IPS-20b (cell line): ENCODE data around the gene PXDN.

Source experiments
- H3K27ac ChIP-seq: one replicate; pipeline ENCODE4 v1.5.1; 2013; ENCODE audit warnings: low read length
- H3K27me3 ChIP-seq: 2 replicates; pipeline ENCODE4 v1.6.1; 2013; ENCODE audit warnings: mild to moderate bottlenecking, low read length, inconsistent platforms; ENCODE audit not compliant: insufficient read depth
- H3K36me3 ChIP-seq: 2 replicates; pipeline ENCODE4 v1.6.1; 2013; ENCODE audit warnings: low read depth, mild to moderate bottlenecking, inconsistent platforms, low read length, moderate library complexity; ENCODE audit not compliant: insufficient read depth
- H3K4me1 ChIP-seq: 2 replicates; pipeline ENCODE4 v1.6.1; 2013; ENCODE audit warnings: mild to moderate bottlenecking, control low read depth, inconsistent platforms, low read length, moderate library complexity; ENCODE audit not compliant: insufficient read depth
- H3K4me3 ChIP-seq: 2 replicates; pipeline ENCODE4 v1.5.1; 2013; ENCODE audit warnings: mild to moderate bottlenecking, low read length, inconsistent platforms
- H3K9ac ChIP-seq: 2 replicates; pipeline ENCODE4 v1.6.1; 2013; ENCODE audit warnings: low read depth, mild to moderate bottlenecking, inconsistent platforms, low read length, moderate library complexity
- H3K9me3 ChIP-seq: 2 replicates; pipeline ENCODE4 v1.6.1; 2013; ENCODE audit warnings: mild to moderate bottlenecking, low read depth, low read length, inconsistent platforms; ENCODE audit not compliant: insufficient read depth

Gene PXDN

GRCh38 chr2:1698188-1698945, 45.9 kb downstream of the PXDN start:
- 0 out of 2 replicates have a peak overlapping the region, but pooled peaks have one; percentile 4 for H3K9ac ChIP-seq
- no peak overlapping the region for H3K4me3 ChIP-seq
- H3K36me3 ChIP-seq = no peaks in the 10 kb centered on the region
- H3K9me3 ChIP-seq = no peaks in the 10 kb centered on the region
- H3K4me1 ChIP-seq = peaks cover 8% of the 10 kb centered on the region
- H3K27me3 ChIP-seq = no peaks in the 10 kb centered on the region
- no peak overlapping the region for H3K27ac ChIP-seq

GRCh38 chr2:1697601-1698000, 46.7 kb downstream of the PXDN start:
- Histone ChIP-seq H3K36me3 (peaks cover 5% of the 10 kb centered on the region; the same call in 1 of the 2 replicates), H3K4me1 (peaks cover 8% of the 10 kb centered on the region), H3K27me3 (no peaks in the 10 kb centered on the region), H3K27ac (no peak overlapping the region), H3K9me3 (no peaks in the 10 kb centered on the region), H3K9ac (no peak overlapping the region), H3K4me3 (no peak overlapping the region)

- H3K36me3 ChIP-seq = peaks cover 16% of the 10 kb centered on the region; the same call in 1 of the 2 replicates
- no peak overlapping the region for H3K4me3 ChIP-seq
- H3K4me1 ChIP-seq = no peaks in the 10 kb centered on the region; the same call in none of the 2 replicates
- H3K27me3 ChIP-seq = no peaks in the 10 kb centered on the region
- no peak overlapping the region for H3K27ac ChIP-seq
- no peaks in the 10 kb centered on the region for H3K9me3 ChIP-seq
- H3K9ac ChIP-seq = no peak overlapping the region
Measured at GRCh38 chr2:1696472-1696871, 47.8 kb downstream of the PXDN start.

GRCh38 chr2:1694371-1695271, 49.7 kb downstream of the PXDN start:
- Histone ChIP-seq H3K36me3 (peaks cover 34% of the 10 kb centered on the region; the same call in 1 of the 2 replicates), H3K9ac (no peak overlapping the region), H3K4me1 (no peaks in the 10 kb centered on the region; the same call in none of the 2 replicates), H3K4me3 (no peak overlapping the region), H3K27me3 (no peaks in the 10 kb centered on the region), H3K27ac (no peak overlapping the region), H3K9me3 (no peaks in the 10 kb centered on the region)

- H3K4me3 ChIP-seq = no peak overlapping the region
- no peaks in the 10 kb centered on the region; the same call in none of the 2 replicates for H3K4me1 ChIP-seq
- no peak overlapping the region for H3K27ac ChIP-seq
- H3K36me3 ChIP-seq = peaks cover 43% of the 10 kb centered on the region; the same call in 1 of the 2 replicates
- H3K9me3 ChIP-seq = no peaks in the 10 kb centered on the region
- no peaks in the 10 kb centered on the region for H3K27me3 ChIP-seq
- H3K9ac ChIP-seq = no peak overlapping the region
Measured at GRCh38 chr2:1693723-1694122, 50.6 kb downstream of the PXDN start.

- Histone ChIP-seq H3K4me1 (peaks cover 2% of the 10 kb centered on the region; the same call in 1 of the 2 replicates), H3K4me3 (no peak overlapping the region), H3K9me3 (no peaks in the 10 kb centered on the region), H3K9ac (no peak overlapping the region), H3K36me3 (peaks cover 57% of the 10 kb centered on the region; the same call in 1 of the 2 replicates), H3K27ac (no peak overlapping the region), H3K27me3 (no peaks in the 10 kb centered on the region)
Measured at GRCh38 chr2:1692342-1692741, 52.0 kb downstream of the PXDN start.

- Histone ChIP-seq H3K4me3 (no peak overlapping the region), H3K9ac (no peak overlapping the region), H3K27me3 (no peaks in the 10 kb centered on the region), H3K27ac (no peak overlapping the region), H3K4me1 (peaks cover 3% of the 10 kb centered on the region; the same call in 1 of the 2 replicates), H3K9me3 (no peaks in the 10 kb centered on the region), H3K36me3 (peaks cover 66% of the 10 kb centered on the region)
Measured at GRCh38 chr2:1691366-1691765, 52.9 kb downstream of the PXDN start.

GRCh38 chr2:1690056-1690775, 54.1 kb downstream of the PXDN start:
- no peaks in the 10 kb centered on the region for H3K9me3 ChIP-seq
- no peak overlapping the region for H3K27ac ChIP-seq
- H3K4me3 ChIP-seq = no peak overlapping the region
- H3K27me3 ChIP-seq = no peaks in the 10 kb centered on the region
- peaks cover 3% of the 10 kb centered on the region; the same call in 1 of the 2 replicates for H3K4me1 ChIP-seq
- no peak overlapping the region for H3K9ac ChIP-seq
- peaks cover 68% of the 10 kb centered on the region for H3K36me3 ChIP-seq

GRCh38 chr2:1688859-1689258, 55.5 kb downstream of the PXDN start:
- H3K9me3 ChIP-seq = no peaks in the 10 kb centered on the region
- no peak overlapping the region for H3K27ac ChIP-seq
- peaks cover 3% of the 10 kb centered on the region; the same call in 1 of the 2 replicates for H3K4me1 ChIP-seq
- H3K9ac ChIP-seq = no peak overlapping the region
- peaks cover 80% of the 10 kb centered on the region for H3K36me3 ChIP-seq
- no peak overlapping the region for H3K4me3 ChIP-seq
- no peaks in the 10 kb centered on the region for H3K27me3 ChIP-seq

- no peak overlapping the region for H3K27ac ChIP-seq
- no peak overlapping the region for H3K4me3 ChIP-seq
- no peaks in the 10 kb centered on the region for H3K9me3 ChIP-seq
- no peak overlapping the region for H3K9ac ChIP-seq
- H3K4me1 ChIP-seq = peaks cover 3% of the 10 kb centered on the region; the same call in 1 of the 2 replicates
- H3K27me3 ChIP-seq = no peaks in the 10 kb centered on the region
- peaks cover 87% of the 10 kb centered on the region for H3K36me3 ChIP-seq
Measured at GRCh38 chr2:1688161-1688560, 56.2 kb downstream of the PXDN start.

GRCh38 chr2:1687254-1687653, 57.1 kb downstream of the PXDN start:
- Histone ChIP-seq H3K4me3 (no peak overlapping the region), H3K9me3 (no peaks in the 10 kb centered on the region), H3K36me3 (peaks cover 88% of the 10 kb centered on the region), H3K27me3 (no peaks in the 10 kb centered on the region), H3K9ac (no peak overlapping the region), H3K4me1 (peaks cover 3% of the 10 kb centered on the region; the same call in 1 of the 2 replicates), H3K27ac (no peak overlapping the region)
